Measurements from ENCODE around the gene MFSD2B. TPM values are rescaled to one million over a fixed set of nuclear protein-coding genes. Genes with fewer than 3 reads are reported as not detected.

MFSD2B gene
- polyA plus RNA-seq, 1 donor (not counting 4 experiments of a cell fraction or from before 2014, with no cell fraction given): 0.10 TPM

DNA sequence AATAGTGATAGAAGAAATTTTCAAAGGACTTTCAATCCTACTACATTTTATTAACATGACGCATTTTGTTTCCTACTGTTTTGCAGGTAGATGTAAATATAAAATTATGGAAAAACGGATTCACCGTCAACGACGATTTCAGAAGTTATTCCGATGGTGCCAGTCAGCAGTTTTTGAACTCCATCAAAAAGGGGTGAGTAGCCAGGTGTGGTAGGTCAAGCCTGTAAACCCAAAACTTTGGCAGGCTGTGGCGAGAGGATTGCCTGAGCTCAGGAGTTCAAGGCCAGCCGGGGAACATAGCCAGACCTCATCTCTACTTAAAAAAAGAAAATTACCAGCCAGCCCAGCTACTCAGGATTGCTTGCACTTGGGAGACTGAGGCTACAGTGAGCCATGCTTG is 33.0 kb upstream of the MFSD2B start:
- no peak overlapping the region for H3K27ac ChIP-seq (ENCODE audit: control insufficient read depth, insufficient read depth, low read length)
- no peaks in the 10 kb centered on the region for H3K9me3 ChIP-seq (ENCODE audit: control insufficient read depth, low read depth, low read length)
- H3K79me2 ChIP-seq (ENCODE audit: control insufficient read depth, insufficient read depth, low read length): no peaks in the 10 kb centered on the region
- no peaks in the 10 kb centered on the region for H3K4me1 ChIP-seq (ENCODE audit: control insufficient read depth, extremely low read depth, insufficient read depth, low read length)
- DNase-seq (ENCODE audit: low read depth, low spot score): no peak
- FAIRE-seq: no peak
- H3K4me2 ChIP-seq (ENCODE audit: control insufficient read depth, extremely low read depth, insufficient read depth, low read depth, low read length): no peak overlapping the region
- TF ChIP-seq, protein P1, sequence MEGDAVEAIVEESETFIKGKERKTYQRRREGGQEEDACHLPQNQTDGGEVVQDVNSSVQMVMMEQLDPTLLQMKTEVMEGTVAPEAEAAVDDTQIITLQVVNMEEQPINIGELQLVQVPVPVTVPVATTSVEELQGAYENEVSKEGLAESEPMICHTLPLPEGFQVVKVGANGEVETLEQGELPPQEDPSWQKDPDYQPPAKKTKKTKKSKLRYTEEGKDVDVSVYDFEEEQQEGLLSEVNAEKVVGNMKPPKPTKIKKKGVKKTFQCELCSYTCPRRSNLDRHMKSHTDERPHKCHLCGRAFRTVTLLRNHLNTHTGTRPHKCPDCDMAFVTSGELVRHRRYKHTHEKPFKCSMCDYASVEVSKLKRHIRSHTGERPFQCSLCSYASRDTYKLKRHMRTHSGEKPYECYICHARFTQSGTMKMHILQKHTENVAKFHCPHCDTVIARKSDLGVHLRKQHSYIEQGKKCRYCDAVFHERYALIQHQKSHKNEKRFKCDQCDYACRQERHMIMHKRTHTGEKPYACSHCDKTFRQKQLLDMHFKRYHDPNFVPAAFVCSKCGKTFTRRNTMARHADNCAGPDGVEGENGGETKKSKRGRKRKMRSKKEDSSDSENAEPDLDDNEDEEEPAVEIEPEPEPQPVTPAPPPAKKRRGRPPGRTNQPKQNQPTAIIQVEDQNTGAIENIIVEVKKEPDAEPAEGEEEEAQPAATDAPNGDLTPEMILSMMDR (optimal IDR thresholded peaks at IDR 0.05 in 1 of 3, IDR thresholded peaks at IDR 0.05 in 1 of 3, conservative IDR thresholded peaks at IDR 0.05 in 1 of 3; ENCODE audit: extremely low read depth in 1 of 3, insufficient read depth in 2 of 3, low read length in 3 of 3): no peak
- TF ChIP-seq EZH2 (IDR thresholded peaks at IDR 0.05; ENCODE audit: low read length): no peak
- dilution Hi-C loops (cut with MboI; ENCODE audit: extremely low pct_ligation_motif_present, low sequenced_read_pairs): no loop called here
- H4K20me1 ChIP-seq (ENCODE audit: control insufficient read depth, extremely low read depth, insufficient read depth, low read length): no peaks in the 10 kb centered on the region
- H3K9me1 ChIP-seq (ENCODE audit: control insufficient read depth, extremely low read depth, insufficient read depth, low read length): no peaks in the 10 kb centered on the region
- H3K4me3 ChIP-seq (ENCODE audit: control insufficient read depth in 2 of 3, extremely low read depth in 1 of 3, insufficient read depth in 2 of 3, low read depth in 1 of 3, low read length in 3 of 3): no peak overlapping the region
- no peak overlapping the region for H3K9ac ChIP-seq (ENCODE audit: control insufficient read depth, extremely low read depth, insufficient read depth, low read length)
- H3K27me3 ChIP-seq (ENCODE audit: control insufficient read depth, extremely low read depth, insufficient read depth, low read length): no peaks in the 10 kb centered on the region
- H3K36me3 ChIP-seq (ENCODE audit: control insufficient read depth in 2 of 2, extremely low read depth in 1 of 2, insufficient read depth in 2 of 2, low read length in 2 of 2): no peaks in the 10 kb centered on the region
- no peak overlapping the region for H2AFZ ChIP-seq (ENCODE audit: control insufficient read depth, low read length)

GRCh38 chr2:23988371-23988770 is 21.5 kb upstream of the MFSD2B start:
- Histone ChIP-seq H3K9me3 (ENCODE audit: control insufficient read depth, low read depth, low read length) (no peaks in the 10 kb centered on the region), H3K9me1 (ENCODE audit: control insufficient read depth, extremely low read depth, insufficient read depth, low read length) (no peaks in the 10 kb centered on the region), H3K9ac (ENCODE audit: control insufficient read depth, extremely low read depth, insufficient read depth, low read length) (no peak overlapping the region), H3K79me2 (ENCODE audit: control insufficient read depth, insufficient read depth, low read length) (no peaks in the 10 kb centered on the region), H3K36me3 (ENCODE audit: control insufficient read depth in 2 of 2, extremely low read depth in 1 of 2, insufficient read depth in 2 of 2, low read length in 2 of 2) (no peaks in the 10 kb centered on the region), H3K27me3 (ENCODE audit: control insufficient read depth, extremely low read depth, insufficient read depth, low read length) (no peaks in the 10 kb centered on the region), H3K4me2 (ENCODE audit: control insufficient read depth, extremely low read depth, insufficient read depth, low read depth, low read length) (no peak overlapping the region), H2AFZ (ENCODE audit: control insufficient read depth, low read length) (no peak overlapping the region), H3K4me3 (ENCODE audit: control insufficient read depth in 2 of 3, extremely low read depth in 1 of 3, insufficient read depth in 2 of 3, low read depth in 1 of 3, low read length in 3 of 3) (no peak overlapping the region), H4K20me1 (ENCODE audit: control insufficient read depth, extremely low read depth, insufficient read depth, low read length) (no peaks in the 10 kb centered on the region), H3K27ac (ENCODE audit: control insufficient read depth, insufficient read depth, low read length) (no peak overlapping the region), H3K4me1 (ENCODE audit: control insufficient read depth, extremely low read depth, insufficient read depth, low read length) (no peaks in the 10 kb centered on the region)
- no peak for DNase-seq (ENCODE audit: low read depth, low spot score)
- dilution Hi-C loops (cut with MboI; ENCODE audit: extremely low pct_ligation_motif_present, low sequenced_read_pairs): no loop called here
- TF ChIP-seq, protein P1 (optimal IDR thresholded peaks at IDR 0.05 in 1 of 3, IDR thresholded peaks at IDR 0.05 in 1 of 3, conservative IDR thresholded peaks at IDR 0.05 in 1 of 3; ENCODE audit: extremely low read depth in 1 of 3, insufficient read depth in 2 of 3, low read length in 3 of 3): peak in 1 of 3 experiments; percentile 14
- no peak for TF ChIP-seq EZH2 (IDR thresholded peaks at IDR 0.05; ENCODE audit: low read length)
- FAIRE-seq: peak; percentile 20

Measured in keratinocyte (primary cell).